ENCODE results near the gene ZFC3H1.

DNA sequence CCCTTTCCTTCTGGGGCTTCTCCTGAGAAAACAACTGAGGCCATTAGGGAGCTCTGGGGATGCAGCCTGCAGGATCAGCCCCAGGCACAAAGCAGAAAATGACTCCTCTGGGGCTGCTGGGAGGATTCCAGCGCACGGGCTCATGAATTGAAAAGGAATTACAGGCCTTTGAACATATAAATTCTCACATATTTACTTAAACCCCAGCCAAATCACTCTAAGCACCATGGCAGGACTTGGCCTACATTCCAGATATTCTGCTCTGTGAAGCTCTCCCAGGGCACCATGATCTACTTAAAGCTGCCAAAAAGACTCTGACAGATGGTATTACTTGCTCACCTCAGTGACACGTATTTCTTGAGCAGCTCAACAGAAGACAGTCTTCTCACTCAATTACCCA, 87.2 kb downstream of the ZFC3H1 start:
- TF ChIP-seq MXI1 (IDR thresholded peaks at IDR 0.05; ENCODE audit: borderline replicate concordance, low read depth, low read length) = no peak
- TF ChIP-seq, protein P1, sequence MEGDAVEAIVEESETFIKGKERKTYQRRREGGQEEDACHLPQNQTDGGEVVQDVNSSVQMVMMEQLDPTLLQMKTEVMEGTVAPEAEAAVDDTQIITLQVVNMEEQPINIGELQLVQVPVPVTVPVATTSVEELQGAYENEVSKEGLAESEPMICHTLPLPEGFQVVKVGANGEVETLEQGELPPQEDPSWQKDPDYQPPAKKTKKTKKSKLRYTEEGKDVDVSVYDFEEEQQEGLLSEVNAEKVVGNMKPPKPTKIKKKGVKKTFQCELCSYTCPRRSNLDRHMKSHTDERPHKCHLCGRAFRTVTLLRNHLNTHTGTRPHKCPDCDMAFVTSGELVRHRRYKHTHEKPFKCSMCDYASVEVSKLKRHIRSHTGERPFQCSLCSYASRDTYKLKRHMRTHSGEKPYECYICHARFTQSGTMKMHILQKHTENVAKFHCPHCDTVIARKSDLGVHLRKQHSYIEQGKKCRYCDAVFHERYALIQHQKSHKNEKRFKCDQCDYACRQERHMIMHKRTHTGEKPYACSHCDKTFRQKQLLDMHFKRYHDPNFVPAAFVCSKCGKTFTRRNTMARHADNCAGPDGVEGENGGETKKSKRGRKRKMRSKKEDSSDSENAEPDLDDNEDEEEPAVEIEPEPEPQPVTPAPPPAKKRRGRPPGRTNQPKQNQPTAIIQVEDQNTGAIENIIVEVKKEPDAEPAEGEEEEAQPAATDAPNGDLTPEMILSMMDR (conservative IDR thresholded peaks at IDR 0.05; ENCODE audit: low read depth, low read length) = no peak
- no peak for TF ChIP-seq POLR2A (IDR thresholded peaks at IDR 0.05; ENCODE audit: low read depth, low read length)
- TF ChIP-seq RCOR1 (IDR thresholded peaks at IDR 0.05; ENCODE audit: insufficient replicate concordance, low read length) = no peak
- no peak for TF ChIP-seq CEBPB (IDR thresholded peaks at IDR 0.05; ENCODE audit: low read depth, low read length)
- no peak for TF ChIP-seq RAD21 (IDR thresholded peaks at IDR 0.05; ENCODE audit: low read length)
- no peak for TF ChIP-seq BHLHE40 (IDR thresholded peaks at IDR 0.05; ENCODE audit: low read depth, low read length)
- no peak for TF ChIP-seq MAZ (IDR thresholded peaks at IDR 0.05; ENCODE audit: borderline replicate concordance, low read depth, low read length)
- no peak for TF ChIP-seq RFX5 (IDR thresholded peaks at IDR 0.05; ENCODE audit: low read depth, low read length)
- TF ChIP-seq FOS (IDR thresholded peaks at IDR 0.05; ENCODE audit: low read depth, low read length) = no peak

All from IMR-90 (cell line).